SK-N-SH (cell line): ENCODE measurements around the gene DSTN. TPM values are rescaled to one million over a fixed set of nuclear protein-coding genes. Genes with fewer than 3 reads are reported as not detected.

Experiments
- CTCF ChIA-PET: fragments of 300-600, 350-600 bp; formaldehyde crosslinking; extraction: SDS; loops from one replicate; lab custom pipeline; 2021; lab: Yijun Ruan, JAX
- POLR2A ChIA-PET: fragments of 350-600 bp; sonication (Branson Sonifier 250); formaldehyde crosslinking; extraction: SDS; loops from one replicate; lab custom pipeline; 2020; ENCODE audit warnings: antibody characterized with exemption, inconsistent platforms; lab: Yijun Ruan, JAX
- DNase-seq: peaks from one replicate; pipeline ENCODE4 v3.0.0; 2012
- H2AFZ ChIP-seq: fragments of 200-600 bp; sonication (generic); 2 replicates; pipeline ENCODE4 v1.8.1; 2016; ENCODE audit warnings: antibody characterized with exemption, mild to moderate bottlenecking, low read depth
- H3F3A ChIP-seq: fragments of 200-600 bp; sonication (generic); replicated peaks from 2 replicates; pipeline ENCODE3; 2016; ENCODE audit warnings: antibody characterized with exemption, mild to moderate bottlenecking; ENCODE audit not compliant: insufficient read depth
- H3K27ac ChIP-seq, 2 experiments: fragments of 200-500 bp in 1 of 2; fragments of 200-600 bp in 1 of 2; sonication (Bioruptor generic) in 1 of 2; sonication (generic), shearing (Covaris generic) in 1 of 2; 2 replicates each; pipeline versions ENCODE4 v1.5.1 to v1.6.1; 2014 to 2016; ENCODE audit warnings: low read depth in 2 of 2, inconsistent platforms in 1 of 2, low read length in 1 of 2, mild to moderate bottlenecking in 1 of 2, mixed read lengths in 1 of 2
- H3K27me3 ChIP-seq: fragments of 200-600 bp; sonication (generic), shearing (Covaris generic); 2 replicates; pipeline ENCODE4 v1.6.1; 2016; ENCODE audit warnings: mixed run types; ENCODE audit not compliant: insufficient read depth
- H3K36me3 ChIP-seq, 2 experiments: fragments of 200-500 bp in 1 of 2; fragments of 200-600 bp in 1 of 2; sonication (Bioruptor generic) in 1 of 2; sonication (generic) in 1 of 2; replicated peaks in 1 of 2; 2 replicates each; pipeline versions ENCODE3 to v1.5.1; 2014 to 2016; ENCODE audit warnings: low read length in 1 of 2, mild to moderate bottlenecking in 1 of 2; ENCODE audit not compliant: insufficient read depth in 2 of 2, control insufficient read depth in 1 of 2
- H3K4me1 ChIP-seq, 2 experiments: fragments of 200-500 bp in 1 of 2; fragments of 200-600 bp in 1 of 2; sonication (Bioruptor generic) in 1 of 2; sonication (generic), shearing (Covaris generic) in 1 of 2; 2 replicates each; pipeline versions ENCODE4 v1.5.1 to v1.6.1; 2014 to 2016; ENCODE audit warnings: low read depth in 1 of 2, low read length in 1 of 2, mixed run types in 1 of 2; ENCODE audit not compliant: insufficient read depth in 2 of 2, control insufficient read depth in 1 of 2
- H3K4me2 ChIP-seq: fragments of 200-600 bp; sonication (generic), shearing (Covaris generic); 2 replicates; pipeline ENCODE4 v1.6.1; 2017; ENCODE audit warnings: mixed run types
- H3K4me3 ChIP-seq, 2 experiments: fragments of 200-500 bp in 1 of 2; fragments of 200-600 bp in 1 of 2; sonication (Bioruptor generic) in 1 of 2; sonication (generic), shearing (Covaris generic) in 1 of 2; 2 replicates each; pipeline versions ENCODE4 v1.5.1 to v1.8.1; 2014 to 2016; ENCODE audit warnings: low read depth in 2 of 2, inconsistent platforms in 1 of 2, low read length in 1 of 2, mild to moderate bottlenecking in 1 of 2, mixed read lengths in 1 of 2, moderate library complexity in 1 of 2
- H3K79me2 ChIP-seq: fragments of 200-600 bp; sonication (generic); 2 replicates; pipeline ENCODE4 v1.8.1; 2017; ENCODE audit warnings: mild to moderate bottlenecking; ENCODE audit not compliant: insufficient read depth
- H3K9ac ChIP-seq: fragments of 200-600 bp; sonication (generic); 2 replicates; pipeline ENCODE4 v1.6.1; 2017; ENCODE audit warnings: mixed run types
- H3K9me2 ChIP-seq: fragments of 200-600 bp; sonication (generic); 2 replicates; pipeline ENCODE4 v1.6.1; 2017; ENCODE audit warnings: mixed run types
- H3K9me3 ChIP-seq: fragments of 200-600 bp; sonication (generic); 2 replicates; pipeline ENCODE4 v1.6.1; 2017; ENCODE audit warnings: mixed run types, mild to moderate bottlenecking, moderate library complexity
- H4K20me1 ChIP-seq: fragments of 200-600 bp; sonication (generic); 2 replicates; pipeline ENCODE4 v1.6.1; 2017; ENCODE audit warnings: mild to moderate bottlenecking, mixed run types; ENCODE audit not compliant: insufficient read depth
- CTCF ChIP-seq: fragments of 200-600 bp; sonication (generic); IDR thresholded peaks from 2 replicates; pipeline ENCODE4 v1.6.1; 2017; ENCODE audit warnings: antibody characterized with exemption, mild to moderate bottlenecking, moderate library complexity
- FOXM1 ChIP-seq: IDR thresholded peaks from 2 replicates; pipeline ENCODE4 v1.4.0; 2012; ENCODE audit warnings: low read depth, mild to moderate bottlenecking
- GATA2 ChIP-seq: sonication (generic); formaldehyde crosslinking; IDR thresholded peaks from 2 replicates; pipeline ENCODE4 v1.5.0; 2020; ENCODE audit warnings: mild to moderate bottlenecking, missing genetic modification reagents
- IRF3 ChIP-seq: fragments of 150-350 bp; IDR thresholded peaks from 2 replicates; pipeline ENCODE4 v1.6.1; 2016; ENCODE audit warnings: mild to moderate bottlenecking, low read depth, low read length
- JUND ChIP-seq: IDR thresholded peaks from 2 replicates; pipeline ENCODE4 v1.4.0; 2012
- NRF1 ChIP-seq: IDR thresholded peaks from 2 replicates; pipeline ENCODE4 v1.6.1; 2012; ENCODE audit warnings: low read depth, mild to moderate bottlenecking, low read length
- POLR2AphosphoS5 ChIP-seq: IDR thresholded peaks from 2 replicates; pipeline ENCODE4 v1.6.1; 2012; ENCODE audit warnings: low read depth, low read length
- RAD21 ChIP-seq: IDR thresholded peaks from 2 replicates; pipeline ENCODE4 v1.6.1; 2012; ENCODE audit warnings: mild to moderate bottlenecking, low read length
- RCOR1 ChIP-seq: fragments of 150-350 bp; IDR thresholded peaks from 2 replicates; pipeline ENCODE4 v1.6.1; 2017; ENCODE audit warnings: antibody characterized with exemption, low read length
- SMC3 ChIP-seq: IDR thresholded peaks from 2 replicates; pipeline ENCODE4 v1.6.1; 2012; ENCODE audit warnings: low read depth, low read length, improper control_type of control experiment
- TAF1 ChIP-seq: IDR thresholded peaks from 2 replicates; pipeline ENCODE4 v1.6.1; 2012; ENCODE audit warnings: low read depth, mild to moderate bottlenecking, low read length, moderate library complexity, borderline replicate concordance
- WGBS: methylation state at CpG from one replicate; pipeline ENCODE4 v1.1.6; 2017; ENCODE audit warnings: low lambda C conversion rate; 5-methylcytosine and 5-hydroxymethylcytosine counted together
- polyA plus RNA-seq, 3 experiments: library from polyadenylated mRNA; depleted of rRNA; stranded (reverse); fragments of >200 nt; gene quantifications; 2 replicates each; pipeline ENCODE4 v1.2.3, GENCODE V29; 2012
- TF ChIP-seq, protein P1 (sequence below): IDR thresholded peaks from 2 replicates; pipeline ENCODE4 v1.4.0; 2012; ENCODE audit warnings: low read depth
- TF ChIP-seq, protein P2 (sequence below): IDR thresholded peaks from 2 replicates; pipeline ENCODE4 v1.4.0; 2012; ENCODE audit warnings: low read depth, borderline replicate concordance
- TF ChIP-seq, protein P3 (sequence below): IDR thresholded peaks from 2 replicates; pipeline ENCODE4 v1.6.1; 2012; ENCODE audit warnings: mild to moderate bottlenecking, low read depth, low read length, moderate library complexity

DSTN gene
- polyA plus RNA-seq, 1 of the 3 experiments (the other 2 are of a cell fraction): 167 TPM

GRCh38 chr20:17610566-17611289 lies 40.9 kb downstream of the DSTN start:
- Histone ChIP-seq H3K9me2 (no peaks in the 10 kb centered on the region), H2AFZ (no peak overlapping the region), H3K9ac (no peak overlapping the region), H3K36me3 (peaks cover 25 to 36% of the 10 kb centered on the region in 2 experiments), H3K79me2 (peaks cover 21% of the 10 kb centered on the region), H3K27ac (peak overlapping the region in 1 of 2 experiments; percentile 6; a peak in 1 of 4 replicates), H3K4me1 (no peaks in the 10 kb centered on the region), H4K20me1 (peaks cover 38% of the 10 kb centered on the region), H3K4me3 (no peak overlapping the region), H3K4me2 (no peak overlapping the region), H3K9me3 (no peaks in the 10 kb centered on the region)
- CTCF ChIA-PET: interaction anchor here (0.8 to 2.2 kb wide), 6 partner anchors 8 to 328 kb away, joined by 3 to 14 read pairs (median 4); partner anchors contain the start of gene DSTN
- DNase-seq: peak; percentile 15
- WGBS: 94% methylated on average over 11 of the region's 19 CpGs
- TF ChIP-seq RCOR1 (no peak), NRF1 (no peak), JUND (no peak), GATA2 (CRISPR knock-in tag) (no peak), FOXM1 (no peak), TAF1 (no peak), IRF3 (no peak), POLR2AphosphoS5 (no peak), RAD21 (no peak), SMC3 (no peak), CTCF (no peak)
- TF ChIP-seq, protein P1, sequence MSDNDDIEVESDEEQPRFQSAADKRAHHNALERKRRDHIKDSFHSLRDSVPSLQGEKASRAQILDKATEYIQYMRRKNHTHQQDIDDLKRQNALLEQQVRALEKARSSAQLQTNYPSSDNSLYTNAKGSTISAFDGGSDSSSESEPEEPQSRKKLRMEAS: no peak
- TF ChIP-seq, protein P2, sequence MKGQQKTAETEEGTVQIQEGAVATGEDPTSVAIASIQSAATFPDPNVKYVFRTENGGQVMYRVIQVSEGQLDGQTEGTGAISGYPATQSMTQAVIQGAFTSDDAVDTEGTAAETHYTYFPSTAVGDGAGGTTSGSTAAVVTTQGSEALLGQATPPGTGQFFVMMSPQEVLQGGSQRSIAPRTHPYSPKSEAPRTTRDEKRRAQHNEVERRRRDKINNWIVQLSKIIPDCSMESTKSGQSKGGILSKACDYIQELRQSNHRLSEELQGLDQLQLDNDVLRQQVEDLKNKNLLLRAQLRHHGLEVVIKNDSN: no peak
- TF ChIP-seq, protein P3, sequence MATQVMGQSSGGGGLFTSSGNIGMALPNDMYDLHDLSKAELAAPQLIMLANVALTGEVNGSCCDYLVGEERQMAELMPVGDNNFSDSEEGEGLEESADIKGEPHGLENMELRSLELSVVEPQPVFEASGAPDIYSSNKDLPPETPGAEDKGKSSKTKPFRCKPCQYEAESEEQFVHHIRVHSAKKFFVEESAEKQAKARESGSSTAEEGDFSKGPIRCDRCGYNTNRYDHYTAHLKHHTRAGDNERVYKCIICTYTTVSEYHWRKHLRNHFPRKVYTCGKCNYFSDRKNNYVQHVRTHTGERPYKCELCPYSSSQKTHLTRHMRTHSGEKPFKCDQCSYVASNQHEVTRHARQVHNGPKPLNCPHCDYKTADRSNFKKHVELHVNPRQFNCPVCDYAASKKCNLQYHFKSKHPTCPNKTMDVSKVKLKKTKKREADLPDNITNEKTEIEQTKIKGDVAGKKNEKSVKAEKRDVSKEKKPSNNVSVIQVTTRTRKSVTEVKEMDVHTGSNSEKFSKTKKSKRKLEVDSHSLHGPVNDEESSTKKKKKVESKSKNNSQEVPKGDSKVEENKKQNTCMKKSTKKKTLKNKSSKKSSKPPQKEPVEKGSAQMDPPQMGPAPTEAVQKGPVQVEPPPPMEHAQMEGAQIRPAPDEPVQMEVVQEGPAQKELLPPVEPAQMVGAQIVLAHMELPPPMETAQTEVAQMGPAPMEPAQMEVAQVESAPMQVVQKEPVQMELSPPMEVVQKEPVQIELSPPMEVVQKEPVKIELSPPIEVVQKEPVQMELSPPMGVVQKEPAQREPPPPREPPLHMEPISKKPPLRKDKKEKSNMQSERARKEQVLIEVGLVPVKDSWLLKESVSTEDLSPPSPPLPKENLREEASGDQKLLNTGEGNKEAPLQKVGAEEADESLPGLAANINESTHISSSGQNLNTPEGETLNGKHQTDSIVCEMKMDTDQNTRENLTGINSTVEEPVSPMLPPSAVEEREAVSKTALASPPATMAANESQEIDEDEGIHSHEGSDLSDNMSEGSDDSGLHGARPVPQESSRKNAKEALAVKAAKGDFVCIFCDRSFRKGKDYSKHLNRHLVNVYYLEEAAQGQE: no peak
- TF ChIP-seq, all 33 proteins: peak for 0
- Histone ChIP-seq H3F3A (peaks cover 26% of the 10 kb centered on the region), H3K27me3 (no peaks in the 10 kb centered on the region)
- POLR2A ChIA-PET: interaction anchor here (1.0 kb wide), 1 partner anchor 67 kb away, joined by 3 read pairs; no protein-coding TSS in a partner anchor
